Measurements from ENCODE around the gene RGS6. TPM values are rescaled to one million over a fixed set of nuclear protein-coding genes. Genes with fewer than 3 reads are reported as not detected.

The RGS6 gene
- total RNA-seq, 2 experiments from 2014 or later: 0.39 to 0.57 TPM

DNA sequence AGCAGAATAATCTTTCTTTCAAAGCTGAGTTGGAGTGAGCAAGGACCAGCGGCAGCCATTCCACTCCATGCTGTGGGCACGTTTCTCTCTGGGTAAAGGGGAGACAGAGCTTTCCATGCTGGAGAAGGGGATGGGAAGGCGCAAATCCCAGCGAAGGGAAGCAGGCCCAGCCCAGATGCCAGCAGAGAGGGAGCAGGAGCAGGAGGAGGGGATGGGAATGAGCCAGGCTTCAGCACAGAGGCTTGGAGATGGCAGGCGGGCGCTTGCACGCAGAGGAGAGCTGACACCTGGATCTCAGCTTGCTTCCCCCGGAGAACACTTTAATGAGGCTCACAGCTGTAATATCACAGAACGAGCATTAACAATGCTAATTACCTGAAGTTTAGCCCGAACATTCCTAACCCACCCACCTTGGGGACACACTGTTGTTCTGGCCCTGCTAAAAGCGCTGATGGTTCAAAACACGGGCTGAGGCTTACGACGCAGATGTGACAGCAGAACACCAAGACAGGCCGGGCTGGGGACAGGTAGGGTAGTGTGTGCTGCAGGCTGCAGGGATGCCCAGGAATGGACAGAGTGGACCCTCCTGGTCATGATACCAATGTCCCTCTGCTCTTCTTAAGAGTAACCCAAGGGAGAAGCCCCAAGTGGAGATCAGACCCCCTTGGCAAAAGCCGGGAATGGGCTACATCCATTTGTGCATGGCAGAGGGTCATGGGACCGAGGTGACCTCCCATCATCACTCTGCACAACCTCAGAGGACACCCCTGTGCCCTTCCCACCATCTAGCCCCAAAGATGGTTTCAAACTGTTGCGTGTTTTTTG, 673.1 kb downstream of the RGS6 start:
- POLR2A ChIA-PET: no interaction called here
- H3K4me1 Mint-ChIP-seq: no peaks in the 10 kb centered on the region
- no peak overlapping the region for H3K27ac Mint-ChIP-seq
- no peaks in the 10 kb centered on the region for H3K36me3 Mint-ChIP-seq (ENCODE audit: low read depth)
- intact Hi-C loops (cut with DNase I, micrococcal nuclease): no loop called here
- H3K27me3 Mint-ChIP-seq: no peaks in the 10 kb centered on the region
- no peaks in the 10 kb centered on the region for H3K9me3 Mint-ChIP-seq (ENCODE audit: low read depth)
- CTCF ChIA-PET: no interaction called here
- no peak for DNase-seq
- ATAC-seq: no peak
- H3K4me3 Mint-ChIP-seq: no peak overlapping the region

DNA sequence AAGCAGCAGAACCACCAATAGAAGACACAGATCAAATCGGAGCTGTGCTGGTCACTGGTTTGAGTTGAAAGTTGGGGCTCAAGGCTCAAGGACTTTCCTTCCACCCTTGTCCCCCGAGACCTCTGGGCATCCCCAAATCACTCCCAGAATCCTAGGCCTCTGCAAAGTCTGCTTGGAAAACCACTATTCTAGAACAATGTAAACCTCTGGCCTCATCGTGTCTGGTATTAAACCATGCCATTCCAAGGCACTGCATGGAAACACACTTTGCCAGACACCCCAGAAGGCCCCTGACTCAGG, 673.6 kb downstream of the RGS6 start:
- Mint-ChIP-seq H3K4me1 (no peaks in the 10 kb centered on the region), H3K27me3 (no peaks in the 10 kb centered on the region)
- no peak for ATAC-seq

DNA sequence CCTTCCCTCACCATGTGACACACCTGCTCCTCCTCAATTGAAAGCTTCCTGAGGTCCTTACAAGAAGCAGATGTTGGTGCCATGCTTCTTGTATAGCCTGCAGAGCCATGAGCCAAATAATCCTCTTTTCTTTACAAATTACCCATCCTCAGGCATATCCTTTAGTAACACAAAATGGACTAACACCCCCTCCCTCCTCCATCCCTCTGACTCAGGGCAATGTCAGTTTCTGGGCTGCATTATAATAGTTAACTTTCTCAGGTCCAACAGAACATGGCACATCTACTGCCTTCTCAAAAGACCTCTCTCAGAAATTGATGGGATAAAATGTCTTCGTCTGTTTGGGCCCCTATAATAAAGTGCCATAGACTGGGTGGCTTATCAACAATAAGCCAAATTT, 674.6 kb downstream of the RGS6 start:
- DNase-seq (no peak), ATAC-seq (no peak)
- Mint-ChIP-seq H3K27ac (no peak overlapping the region), H3K27me3 (no peaks in the 10 kb centered on the region), H3K4me1 (no peaks in the 10 kb centered on the region), H3K36me3 (ENCODE audit: low read depth) (no peaks in the 10 kb centered on the region), H3K9me3 (ENCODE audit: low read depth) (no peaks in the 10 kb centered on the region), H3K4me3 (no peak overlapping the region)
- CTCF ChIA-PET: no interaction called here
- intact Hi-C loops (cut with DNase I, micrococcal nuclease): no loop called here
- POLR2A ChIA-PET: no interaction called here

More for the DNA sequence above, 673.6 kb downstream of the RGS6 start:
- Mint-ChIP-seq H3K4me3 (no peak overlapping the region), H3K9me3 (ENCODE audit: low read depth) (no peaks in the 10 kb centered on the region), H3K27ac (no peak overlapping the region), H3K36me3 (ENCODE audit: low read depth) (no peaks in the 10 kb centered on the region)
- DNase-seq: no peak
- ChIA-PET CTCF (no interaction called here), POLR2A (no interaction called here)
- intact Hi-C loops (cut with DNase I, micrococcal nuclease): no loop called here

- POLR2A ChIA-PET: no interaction called here
- Mint-ChIP-seq H3K36me3 (ENCODE audit: low read depth) (no peaks in the 10 kb centered on the region), H3K9me3 (ENCODE audit: low read depth) (no peaks in the 10 kb centered on the region), H3K4me3 (no peak overlapping the region), H3K27ac (no peak overlapping the region), H3K4me1 (no peaks in the 10 kb centered on the region), H3K27me3 (no peaks in the 10 kb centered on the region)
- CTCF ChIA-PET: interaction anchor here (0.6 kb wide), 1 partner anchor 185 kb away, joined by 4 read pairs; no protein-coding TSS in a partner anchor
- DNase-seq (no peak), ATAC-seq (no peak)
- intact Hi-C loops (cut with DNase I, micrococcal nuclease): no loop called here
Measured at GRCh38 chr14:72607386-72608130, 675.3 kb downstream of the RGS6 start.

DNA sequence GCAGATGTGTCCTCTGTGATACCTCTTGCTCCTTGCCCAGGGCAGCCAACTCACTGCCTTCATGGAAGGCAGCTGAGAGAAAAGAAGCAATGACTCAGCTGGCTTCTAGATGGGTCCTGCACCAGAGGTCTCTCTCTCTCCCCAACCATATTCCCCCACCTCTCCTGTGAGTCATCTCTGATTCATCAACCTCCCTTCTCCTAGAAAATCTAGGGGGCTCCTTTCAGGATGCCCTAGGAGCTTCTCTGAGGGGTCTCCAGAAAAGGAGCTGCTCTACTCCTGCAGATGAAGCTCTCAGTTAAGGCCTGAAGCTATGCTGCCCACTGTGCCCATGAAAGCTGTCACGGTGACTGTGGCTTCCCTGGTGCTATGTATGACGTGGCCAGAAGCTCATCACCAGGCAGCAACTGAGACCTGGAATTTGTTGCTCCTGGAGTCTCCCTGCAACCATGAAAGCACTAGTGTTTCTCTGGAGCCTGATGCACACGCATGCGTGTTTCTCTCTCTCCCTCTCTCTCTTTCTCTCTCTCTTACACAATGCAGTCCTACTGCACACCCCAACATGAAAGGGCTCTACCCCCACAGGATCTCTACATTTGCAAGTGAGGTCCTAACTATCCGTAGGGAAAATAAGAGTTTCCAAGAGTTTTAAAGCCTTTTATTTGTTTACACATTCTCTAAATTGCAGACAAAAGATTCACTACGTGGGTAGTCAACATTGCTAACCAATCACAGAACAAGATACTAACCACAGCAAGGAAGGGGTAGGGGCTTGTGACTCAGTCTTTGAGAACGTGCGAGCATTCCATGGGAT, 676.4 kb downstream of the RGS6 start:
- ATAC-seq (no peak), DNase-seq (no peak)
- H3K27me3 Mint-ChIP-seq: no peaks in the 10 kb centered on the region
- H3K9me3 Mint-ChIP-seq (ENCODE audit: low read depth): no peaks in the 10 kb centered on the region
- H3K36me3 Mint-ChIP-seq (ENCODE audit: low read depth): no peaks in the 10 kb centered on the region
- no peak overlapping the region for H3K27ac Mint-ChIP-seq
- ChIA-PET POLR2A (no interaction called here), CTCF (interaction anchor here (0.6 kb wide), 1 partner anchor 186 kb away, joined by 4 read pairs; no protein-coding TSS in a partner anchor)
- intact Hi-C loops (cut with DNase I, micrococcal nuclease): no loop called here
- H3K4me1 Mint-ChIP-seq: no peaks in the 10 kb centered on the region
- no peak overlapping the region for H3K4me3 Mint-ChIP-seq

- POLR2A ChIA-PET: no interaction called here
- CTCF ChIA-PET: no interaction called here
- Mint-ChIP-seq H3K9me3 (ENCODE audit: low read depth) (no peaks in the 10 kb centered on the region), H3K4me1 (no peaks in the 10 kb centered on the region), H3K27me3 (no peaks in the 10 kb centered on the region), H3K27ac (no peak overlapping the region), H3K4me3 (no peak overlapping the region), H3K36me3 (ENCODE audit: low read depth) (no peaks in the 10 kb centered on the region)
- DNase-seq (no peak), ATAC-seq (no peak)
- intact Hi-C loops (cut with DNase I, micrococcal nuclease): no loop called here
Measured at GRCh38 chr14:72609205-72609916, 677.1 kb downstream of the RGS6 start.

GRCh38 chr14:72610096-72610830, 678.0 kb downstream of the RGS6 start:
- ChIA-PET CTCF (no interaction called here), POLR2A (no interaction called here)
- intact Hi-C loops (cut with DNase I, micrococcal nuclease): no loop called here
- Mint-ChIP-seq H3K4me1 (no peaks in the 10 kb centered on the region), H3K27me3 (no peaks in the 10 kb centered on the region), H3K36me3 (ENCODE audit: low read depth) (no peaks in the 10 kb centered on the region), H3K27ac (no peak overlapping the region), H3K4me3 (no peak overlapping the region), H3K9me3 (ENCODE audit: low read depth) (no peaks in the 10 kb centered on the region)
- no peak for ATAC-seq
- no peak for DNase-seq

DNA sequence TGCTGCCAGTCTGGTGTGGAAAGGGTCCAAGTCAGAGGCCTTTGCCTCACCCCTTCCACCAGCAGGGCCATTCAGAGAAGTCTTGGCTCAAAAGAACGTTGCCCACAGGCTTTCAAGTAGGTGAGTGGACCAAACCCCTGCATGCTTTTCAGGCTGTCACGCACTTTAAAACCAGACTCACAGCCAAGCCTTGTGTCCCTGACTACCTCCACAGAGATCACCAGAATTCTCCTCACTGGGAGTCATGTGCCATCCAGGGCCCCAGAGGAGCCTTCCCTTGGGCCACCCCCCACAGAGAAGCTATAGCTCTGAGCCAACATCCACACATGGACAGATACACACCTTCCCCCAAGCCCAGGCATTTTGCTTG, 678.6 kb downstream of the RGS6 start:
- intact Hi-C loops (cut with DNase I, micrococcal nuclease): no loop called here
- Mint-ChIP-seq H3K4me1 (no peaks in the 10 kb centered on the region), H3K36me3 (ENCODE audit: low read depth) (no peaks in the 10 kb centered on the region), H3K9me3 (ENCODE audit: low read depth) (no peaks in the 10 kb centered on the region), H3K27me3 (no peaks in the 10 kb centered on the region), H3K4me3 (no peak overlapping the region), H3K27ac (no peak overlapping the region)
- ATAC-seq: no peak
- no peak for DNase-seq
- CTCF ChIA-PET: interaction anchor here (0.6 kb wide), 1 partner anchor 507 kb away, joined by 3 read pairs; no protein-coding TSS in a partner anchor
- POLR2A ChIA-PET: no interaction called here

GRCh38 chr14:72611506-72611905, 679.3 kb downstream of the RGS6 start:
- no peaks in the 10 kb centered on the region for H3K4me1 Mint-ChIP-seq
- POLR2A ChIA-PET: no interaction called here
- no peaks in the 10 kb centered on the region for H3K9me3 Mint-ChIP-seq (ENCODE audit: low read depth)
- no peaks in the 10 kb centered on the region for H3K36me3 Mint-ChIP-seq (ENCODE audit: low read depth)
- CTCF ChIA-PET: no interaction called here
- H3K4me3 Mint-ChIP-seq: no peak overlapping the region
- intact Hi-C loops (cut with DNase I, micrococcal nuclease): no loop called here
- H3K27ac Mint-ChIP-seq: no peak overlapping the region
- no peaks in the 10 kb centered on the region for H3K27me3 Mint-ChIP-seq
- DNase-seq (no peak), ATAC-seq (no peak)

DNA sequence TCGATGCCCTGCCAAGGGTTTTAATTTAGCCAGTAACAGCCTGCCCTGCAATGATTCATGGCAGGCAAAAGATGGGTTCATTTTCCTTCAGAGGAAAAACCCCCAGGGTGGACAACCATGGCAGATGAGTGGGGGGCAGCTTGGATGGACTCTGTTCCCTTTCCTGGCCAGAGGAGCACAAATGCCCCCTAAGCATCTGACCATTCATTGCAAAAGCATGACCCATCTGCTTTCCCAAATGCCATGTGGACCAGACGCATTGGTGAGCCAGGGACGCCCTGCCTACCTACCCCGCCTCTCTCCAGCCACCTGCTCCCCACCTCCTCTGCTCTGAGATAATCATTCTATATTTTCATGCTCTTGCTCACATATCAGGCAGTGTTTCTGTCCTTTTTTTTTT, 679.8 kb downstream of the RGS6 start:
- POLR2A ChIA-PET: no interaction called here
- no peaks in the 10 kb centered on the region for H3K27me3 Mint-ChIP-seq
- no peaks in the 10 kb centered on the region for H3K4me1 Mint-ChIP-seq
- no peak overlapping the region for H3K4me3 Mint-ChIP-seq
- intact Hi-C loops (cut with DNase I, micrococcal nuclease): no loop called here
- H3K36me3 Mint-ChIP-seq (ENCODE audit: low read depth): no peaks in the 10 kb centered on the region
- ATAC-seq (no peak), DNase-seq (no peak)
- H3K9me3 Mint-ChIP-seq (ENCODE audit: low read depth): no peaks in the 10 kb centered on the region
- H3K27ac Mint-ChIP-seq: no peak overlapping the region
- CTCF ChIA-PET: no interaction called here
